SHP77 treated with DMSO at 0.1 percent for 48 hours (cell line): Measurements from ENCODE around the gene PROZ.

ENCODE experiments used
- DNase-seq: peaks from one replicate; lab custom pipeline; 2025; lab: John Stamatoyannopoulos, UW

The PROZ gene

DNA sequence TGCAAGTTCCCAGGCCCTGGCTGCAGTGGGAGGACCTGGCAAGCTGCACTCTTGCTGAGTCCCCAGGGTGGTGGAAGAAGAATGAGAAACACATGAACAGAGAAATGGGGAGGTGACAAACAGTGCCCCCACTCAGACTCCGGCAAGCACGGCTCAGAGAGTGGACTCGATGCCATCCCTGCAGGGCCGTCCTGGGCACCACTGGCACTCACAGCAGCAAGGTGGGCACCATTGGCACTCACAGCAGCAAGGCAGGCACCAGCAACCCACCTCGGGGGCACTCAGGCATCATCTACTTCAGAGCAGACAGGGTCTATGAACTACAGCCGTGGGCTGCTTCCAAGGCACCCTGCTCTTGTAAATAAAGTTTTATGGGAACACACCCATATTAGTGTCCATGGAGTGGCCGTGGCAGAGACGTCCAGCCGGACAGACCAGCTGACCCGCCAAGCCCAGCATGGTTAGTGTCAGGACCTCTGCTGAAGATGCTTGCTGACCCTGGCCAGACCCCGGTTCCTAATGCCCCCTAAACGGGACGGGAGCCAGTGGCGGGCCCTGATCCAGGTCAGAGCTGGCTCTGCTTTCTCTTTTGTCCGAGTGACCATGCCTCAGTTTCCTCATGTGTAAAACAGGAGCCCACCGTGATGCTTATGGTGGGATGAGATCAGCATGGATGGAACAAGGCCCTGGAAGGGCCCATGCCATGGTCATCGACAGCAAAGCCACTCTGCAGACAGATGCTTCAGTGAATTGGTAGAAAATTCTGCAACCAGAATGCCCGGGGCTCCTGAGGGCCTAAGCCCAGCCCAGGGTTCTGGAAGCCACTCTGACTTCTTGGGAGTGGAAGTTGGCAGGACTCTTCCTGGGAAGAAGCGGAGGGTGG is 37.9 kb upstream of the PROZ start:
- no peak for DNase-seq

DNA sequence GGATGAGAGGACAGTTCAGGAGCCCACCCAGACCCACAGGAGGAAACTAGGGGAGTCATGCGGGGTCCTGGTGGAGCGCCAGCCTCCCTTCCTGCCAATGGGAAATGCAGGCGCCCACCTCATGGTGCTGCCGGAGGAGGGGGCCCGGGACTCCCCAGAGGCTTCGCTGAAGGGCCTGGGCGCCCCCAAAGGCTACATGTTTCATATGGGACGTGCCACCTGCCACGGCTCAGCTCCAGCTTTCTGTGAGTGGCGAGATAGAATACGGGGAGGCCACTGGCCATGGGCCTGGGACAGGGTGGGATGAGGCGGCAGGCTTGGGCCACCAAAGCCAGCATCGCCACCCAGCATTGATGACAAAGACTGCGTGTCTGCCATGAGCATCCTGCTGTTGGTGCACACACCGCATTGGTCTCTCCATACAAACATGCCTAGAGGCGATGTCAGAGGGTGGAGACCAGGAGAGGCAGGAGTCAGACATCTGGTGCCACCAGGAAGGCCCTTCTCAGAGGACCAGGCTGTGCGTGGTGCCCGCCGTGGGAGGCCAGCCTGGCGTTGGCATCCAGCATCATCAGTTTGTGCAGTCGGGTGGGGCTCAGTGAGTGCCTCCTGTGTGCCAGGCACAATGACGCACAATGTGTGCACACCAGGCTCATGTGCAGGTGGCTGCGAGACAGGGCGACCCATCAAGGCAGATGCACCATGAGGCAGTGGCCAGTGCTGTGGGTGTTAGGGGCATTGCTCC is 37.1 kb upstream of the PROZ start:
- no peak for DNase-seq

GRCh38 chr13:113121928-113122471 is 36.4 kb upstream of the PROZ start:
- no peak for DNase-seq

GRCh38 chr13:113122550-113123225 is 35.8 kb upstream of the PROZ start, which contains the start of gene F10:
Gene F10, plus strand, starts transcription at chr13:113122799. Its CDS starts 57 bp downstream, at chr13:113122856.
- DNase-seq = no peak

GRCh38 chr13:113123226-113124201 is 34.9 kb upstream of the PROZ start:
- no peak for DNase-seq

DNA sequence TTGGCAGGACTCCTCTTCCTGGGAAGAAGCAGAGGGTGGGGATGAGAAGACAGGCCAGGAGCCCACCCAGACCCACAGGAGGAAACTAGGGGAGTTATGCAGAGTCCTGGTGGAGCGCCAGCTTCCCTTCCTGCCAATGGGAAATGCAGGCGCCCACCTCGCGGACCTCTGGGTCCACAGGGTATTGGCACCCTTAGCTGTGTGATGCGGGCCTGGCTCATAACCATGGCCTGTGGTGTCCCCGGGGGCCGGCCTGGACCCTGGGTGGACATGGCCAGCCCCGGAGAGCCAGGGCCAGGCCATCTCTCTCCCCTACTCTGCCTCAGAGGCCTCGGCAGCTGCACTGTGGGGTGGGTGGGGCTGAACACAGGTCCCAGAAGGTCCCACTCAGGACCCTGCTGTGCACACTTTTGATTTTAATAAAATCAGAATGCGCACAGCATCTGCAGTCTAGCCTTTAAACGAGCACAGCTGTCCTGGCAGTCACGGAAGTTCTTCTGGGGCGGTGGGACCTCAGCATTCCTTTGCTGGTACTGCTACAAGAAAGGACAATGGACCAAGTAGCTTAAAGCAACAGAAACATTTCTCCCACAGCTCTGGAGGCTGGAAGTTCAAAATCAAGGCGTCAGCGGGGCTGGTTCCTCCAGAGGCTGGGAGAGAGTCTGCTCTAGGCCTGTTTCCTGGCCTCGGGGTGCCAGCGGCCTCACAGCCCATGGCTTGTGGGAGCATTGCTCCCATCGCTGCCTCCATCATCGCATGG is 34.1 kb upstream of the PROZ start:
- DNase-seq = no peak

DNA sequence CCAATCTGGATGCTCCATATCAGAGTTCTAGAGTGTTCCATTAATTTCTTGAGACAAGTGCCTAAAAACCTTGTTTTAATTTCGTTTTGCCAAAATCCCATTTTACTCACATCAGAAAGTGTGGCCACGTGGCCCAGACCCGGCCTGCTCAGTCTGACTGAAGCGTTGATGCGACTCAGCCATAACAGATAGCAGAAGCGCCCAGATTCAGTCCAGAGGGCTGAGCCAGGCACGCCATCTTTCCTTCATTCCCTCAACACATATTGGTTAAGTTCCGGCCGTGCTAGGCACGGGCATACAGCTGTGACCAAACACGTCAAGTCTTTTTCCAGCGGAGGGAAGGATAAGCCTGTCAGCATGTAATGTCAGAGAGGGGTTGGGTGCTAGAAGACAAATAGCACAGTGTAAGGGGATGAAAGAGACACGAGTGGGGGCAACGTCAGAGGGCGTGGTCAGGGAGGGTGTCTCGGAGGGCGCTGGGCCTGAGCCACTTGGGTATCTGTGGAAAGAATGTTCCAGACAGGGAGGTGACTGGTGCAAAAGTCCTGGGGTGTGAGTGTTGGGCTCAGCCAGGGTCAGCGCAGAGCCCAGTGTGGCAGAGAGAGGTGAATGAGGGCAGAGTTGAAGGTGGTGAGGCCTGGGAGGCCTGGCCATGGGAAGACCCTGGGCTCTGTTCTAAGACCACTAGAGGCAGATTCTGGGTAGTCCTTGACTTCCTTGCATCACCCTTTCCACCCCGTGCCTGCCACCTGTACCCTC is 32.8 kb upstream of the PROZ start:
- DNase-seq = no peak

DNA sequence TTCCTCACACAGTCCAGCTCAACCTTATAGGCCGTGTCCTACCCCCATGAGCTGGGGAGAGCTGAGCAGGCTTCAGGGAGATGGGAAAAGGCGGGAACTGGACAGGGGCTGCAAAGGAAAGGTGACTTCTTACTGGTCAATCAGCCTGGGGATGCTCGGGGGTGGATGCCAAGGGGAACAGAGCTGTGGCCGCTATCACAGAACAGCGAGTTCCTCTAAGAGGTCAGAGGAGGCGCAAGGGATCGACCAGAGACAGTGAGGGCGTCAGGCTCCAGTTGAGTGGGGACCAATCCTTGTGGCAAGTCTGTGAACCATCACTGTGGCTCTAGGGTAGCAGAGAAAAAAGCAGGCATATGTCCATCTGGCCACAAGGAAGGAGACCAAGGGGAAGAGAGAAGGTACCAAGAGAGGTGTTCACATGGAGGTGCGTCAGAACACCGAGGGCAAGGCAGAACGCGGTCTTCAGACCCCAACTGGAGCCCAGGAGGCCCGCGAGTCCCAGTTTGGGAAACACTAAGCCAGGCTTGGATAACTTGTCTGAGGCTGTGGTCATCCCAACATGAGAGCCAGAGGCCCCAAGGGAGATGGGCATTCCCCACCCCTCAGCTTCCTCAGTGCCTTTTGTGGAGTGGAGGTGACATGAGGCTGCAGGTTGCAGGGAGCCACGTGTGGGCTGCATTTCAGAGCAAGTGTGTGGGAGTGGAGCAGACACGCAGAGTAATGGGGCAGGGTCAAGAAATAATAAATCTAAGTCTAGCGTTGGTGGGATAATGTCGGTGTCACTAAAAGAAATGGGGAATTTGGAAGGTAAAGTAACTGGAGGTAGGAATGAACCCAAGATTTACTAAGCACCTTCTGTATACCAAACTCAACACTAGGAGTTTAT is 31.9 kb upstream of the PROZ start:
- DNase-seq = no peak

GRCh38 chr13:113129480-113129879 is 29.0 kb upstream of the PROZ start:
- no peak for DNase-seq

- DNase-seq = no peak
Measured at GRCh38 chr13:113129921-113130750, 28.3 kb upstream of the PROZ start.

GRCh38 chr13:113135281-113135760 is 23.1 kb upstream of the PROZ start:
- no peak for DNase-seq

GRCh38 chr13:113137691-113138298 is 20.7 kb upstream of the PROZ start:
- no peak for DNase-seq

DNA sequence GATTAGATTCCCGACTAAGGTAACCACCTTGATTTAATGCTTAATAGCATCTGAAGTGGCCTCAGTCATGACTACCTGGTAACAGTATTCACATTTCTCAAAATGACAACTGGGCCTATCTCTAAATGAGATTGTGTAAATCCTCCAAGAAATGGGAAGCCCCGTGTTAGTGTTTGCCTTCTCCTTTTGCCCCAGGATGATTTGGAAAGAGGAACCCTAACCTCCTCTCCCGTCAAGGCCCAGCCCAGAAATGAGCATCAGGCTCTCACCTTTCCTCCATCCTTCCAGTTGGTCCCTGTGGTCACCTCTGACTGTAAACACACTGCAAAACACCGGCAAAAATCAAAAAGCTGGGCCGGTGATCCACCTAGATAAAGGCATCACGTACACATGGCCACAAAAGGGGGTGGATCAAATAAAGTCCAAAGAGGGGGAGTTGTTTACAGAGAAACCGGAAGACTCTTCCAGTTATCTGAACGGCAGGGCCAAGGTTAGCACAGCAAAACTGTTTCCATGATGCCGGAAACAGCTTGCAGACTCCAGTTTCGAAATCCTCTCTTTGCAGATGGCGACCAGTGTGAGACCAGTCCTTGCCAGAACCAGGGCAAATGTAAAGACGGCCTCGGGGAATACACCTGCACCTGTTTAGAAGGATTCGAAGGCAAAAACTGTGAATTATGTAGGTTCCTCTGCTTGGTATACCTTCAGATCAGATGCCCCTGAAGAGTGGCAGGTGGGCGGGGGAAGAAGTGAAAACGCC is 19.5 kb upstream of the PROZ start:
- no peak for DNase-seq

DNA sequence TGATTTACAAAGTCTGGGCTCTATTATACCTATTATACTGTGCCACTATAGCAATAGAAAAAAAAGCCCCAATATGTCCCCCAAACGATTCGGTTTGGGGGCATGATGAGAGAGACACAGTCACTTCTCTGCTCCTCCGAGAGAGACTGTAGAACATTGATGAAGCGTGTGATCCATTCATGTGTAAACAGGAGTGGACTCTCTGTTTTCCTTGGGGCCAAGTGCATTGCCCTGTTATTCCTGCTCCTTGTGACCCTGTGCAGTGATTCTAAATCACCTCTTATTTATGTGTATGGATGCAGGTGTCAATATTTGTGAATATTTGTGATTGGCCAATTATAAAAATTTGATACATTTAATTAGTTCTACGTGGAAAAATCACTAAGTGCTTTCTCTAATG is 18.9 kb upstream of the PROZ start:
- DNase-seq = no peak

- no peak for DNase-seq
Measured at GRCh38 chr13:113140677-113141600, 17.5 kb upstream of the PROZ start.
